GM21447 (cell line): Measurements from ENCODE around the gene TNIK.

Source experiments
- ATAC-seq: cut with Tn5 transposase; IDR thresholded peaks from one replicate; pipeline ENCODE4 v1.9.1; 2021; ENCODE audit not compliant: unreplicated experiment

TNIK gene

DNA sequence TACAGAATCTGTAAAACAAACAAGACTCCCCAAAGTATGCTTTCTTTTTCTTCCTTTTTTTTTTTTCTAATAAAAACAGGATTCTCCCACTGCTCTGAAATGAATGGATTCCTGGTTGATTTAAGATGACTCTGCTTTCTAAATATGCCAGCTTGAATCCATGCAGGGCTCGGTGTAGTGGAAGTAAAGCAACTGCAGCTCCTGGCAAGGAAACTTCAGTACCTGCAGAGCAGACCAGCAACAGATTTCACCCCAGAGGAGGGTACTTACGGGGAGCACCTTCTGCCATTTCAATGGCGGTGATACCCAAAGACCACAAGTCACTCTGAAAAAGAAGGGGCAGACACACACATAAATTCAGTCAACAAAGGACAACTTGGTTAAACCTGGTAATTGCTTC, 283.1 kb downstream of the TNIK start:
- no peak for ATAC-seq

GRCh38 chr3:171176244-171176933, 283.8 kb downstream of the TNIK start:
- no peak for ATAC-seq

DNA sequence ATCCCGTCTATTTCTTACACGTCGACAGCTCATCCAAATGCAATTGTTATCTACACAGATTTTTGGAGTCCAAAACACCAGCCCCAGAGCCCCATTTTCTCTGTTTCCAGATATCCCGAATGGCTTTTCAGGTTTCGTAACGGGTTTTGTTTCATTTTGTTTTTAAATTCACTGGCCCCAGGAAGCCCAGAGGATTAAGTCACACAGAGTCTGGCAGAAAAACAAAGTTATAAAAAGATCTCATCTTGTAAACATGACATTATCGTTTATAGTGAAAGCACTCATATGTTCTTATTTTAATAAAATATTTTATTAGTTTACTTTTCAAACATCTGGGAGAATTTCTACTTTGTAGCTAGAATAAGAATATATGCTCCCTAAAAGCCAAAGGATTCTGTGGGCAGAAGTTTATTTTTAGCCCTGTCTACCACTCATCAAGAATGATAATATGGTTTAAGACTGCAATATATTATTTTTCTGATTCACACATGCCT, 284.4 kb downstream of the TNIK start:
- ATAC-seq = no peak

DNA sequence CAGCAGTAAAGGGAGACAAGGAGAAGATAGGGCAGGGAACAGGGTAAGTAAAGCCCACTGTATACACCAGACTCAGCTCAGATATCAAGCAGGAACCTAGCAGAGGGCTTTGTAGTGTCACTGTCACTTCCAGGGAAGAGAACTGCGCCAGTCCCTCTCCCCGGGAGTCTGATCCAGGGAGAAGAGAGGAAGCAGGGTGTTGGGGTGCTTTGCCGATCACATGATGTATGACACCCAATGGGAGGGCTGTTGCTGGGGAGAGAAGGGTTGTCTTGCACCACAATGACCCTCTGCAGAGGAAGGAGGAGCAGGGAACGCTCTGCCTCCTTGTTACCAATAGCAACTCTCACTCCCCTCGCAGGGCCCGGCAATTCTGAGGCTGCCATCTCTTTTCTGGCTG, 286.5 kb downstream of the TNIK start:
- no peak for ATAC-seq

DNA sequence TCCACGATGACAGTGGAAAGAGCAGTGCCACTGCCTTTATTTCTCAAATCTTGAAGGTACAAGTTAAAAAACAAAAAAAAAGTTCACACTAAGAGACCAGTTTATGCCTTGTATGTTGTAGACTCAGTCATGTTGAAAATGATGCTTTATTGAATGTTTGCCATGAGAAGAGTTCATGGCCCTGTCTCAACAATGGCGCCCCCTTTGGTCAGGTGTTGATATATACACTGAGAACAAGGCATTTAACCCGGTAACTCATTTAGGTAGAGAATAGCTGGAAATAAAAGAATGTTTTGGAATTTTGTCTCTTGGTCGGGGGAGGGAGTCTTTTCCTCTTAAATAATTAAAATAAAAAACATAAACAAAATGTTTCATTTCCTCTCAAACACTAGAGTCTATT, 288.1 kb downstream of the TNIK start:
- ATAC-seq = no peak

GRCh38 chr3:171169866-171170265, 290.3 kb downstream of the TNIK start:
- no peak for ATAC-seq

- no peak for ATAC-seq
Observed at GRCh38 chr3:171169443-171169842, 290.8 kb downstream of the TNIK start.

DNA sequence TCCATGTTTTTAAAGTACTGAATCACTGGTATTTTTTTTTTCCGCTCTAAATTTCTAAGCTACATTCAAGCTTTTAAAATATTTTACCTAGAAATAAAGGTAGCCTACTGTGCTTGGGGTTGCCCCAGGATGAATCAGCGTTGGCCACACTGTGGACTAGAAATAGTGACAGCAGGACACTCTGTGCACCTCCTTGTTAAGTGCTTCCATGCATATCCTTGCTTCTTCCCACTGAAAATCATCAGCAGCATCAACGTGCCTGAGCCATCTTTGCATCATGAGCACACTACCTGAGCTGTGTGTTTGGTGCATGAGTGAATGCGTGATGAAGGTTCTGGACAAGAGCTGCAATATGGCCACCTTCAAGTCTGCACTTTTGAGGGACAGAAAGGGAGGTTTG, 291.7 kb downstream of the TNIK start:
- ATAC-seq = no peak

GRCh38 chr3:171168086-171168485, 292.1 kb downstream of the TNIK start:
- no peak for ATAC-seq

GRCh38 chr3:171165983-171166382, 294.2 kb downstream of the TNIK start:
- ATAC-seq = peak; percentile 32

- peak; percentile 57 for ATAC-seq
Observed at GRCh38 chr3:171165499-171165921, 294.7 kb downstream of the TNIK start.

DNA sequence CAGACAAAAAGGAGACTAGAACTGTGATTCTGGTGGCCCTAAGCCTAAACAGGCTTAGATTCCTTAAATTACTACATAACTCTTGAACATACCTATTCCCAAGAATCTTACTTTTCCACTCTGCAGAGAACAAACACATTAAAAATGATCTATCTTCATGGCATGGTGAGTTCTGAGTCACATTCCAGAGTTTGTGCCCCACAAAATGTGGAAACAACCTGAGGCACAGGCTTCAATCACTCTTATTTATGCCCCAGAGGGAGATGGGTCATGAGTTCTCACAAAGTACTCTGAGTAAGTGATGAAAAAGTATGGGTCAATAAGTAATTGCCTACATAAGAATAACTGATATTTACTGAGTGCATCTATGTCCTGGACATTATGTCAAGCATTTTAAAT, 296.1 kb downstream of the TNIK start:
- no peak for ATAC-seq

DNA sequence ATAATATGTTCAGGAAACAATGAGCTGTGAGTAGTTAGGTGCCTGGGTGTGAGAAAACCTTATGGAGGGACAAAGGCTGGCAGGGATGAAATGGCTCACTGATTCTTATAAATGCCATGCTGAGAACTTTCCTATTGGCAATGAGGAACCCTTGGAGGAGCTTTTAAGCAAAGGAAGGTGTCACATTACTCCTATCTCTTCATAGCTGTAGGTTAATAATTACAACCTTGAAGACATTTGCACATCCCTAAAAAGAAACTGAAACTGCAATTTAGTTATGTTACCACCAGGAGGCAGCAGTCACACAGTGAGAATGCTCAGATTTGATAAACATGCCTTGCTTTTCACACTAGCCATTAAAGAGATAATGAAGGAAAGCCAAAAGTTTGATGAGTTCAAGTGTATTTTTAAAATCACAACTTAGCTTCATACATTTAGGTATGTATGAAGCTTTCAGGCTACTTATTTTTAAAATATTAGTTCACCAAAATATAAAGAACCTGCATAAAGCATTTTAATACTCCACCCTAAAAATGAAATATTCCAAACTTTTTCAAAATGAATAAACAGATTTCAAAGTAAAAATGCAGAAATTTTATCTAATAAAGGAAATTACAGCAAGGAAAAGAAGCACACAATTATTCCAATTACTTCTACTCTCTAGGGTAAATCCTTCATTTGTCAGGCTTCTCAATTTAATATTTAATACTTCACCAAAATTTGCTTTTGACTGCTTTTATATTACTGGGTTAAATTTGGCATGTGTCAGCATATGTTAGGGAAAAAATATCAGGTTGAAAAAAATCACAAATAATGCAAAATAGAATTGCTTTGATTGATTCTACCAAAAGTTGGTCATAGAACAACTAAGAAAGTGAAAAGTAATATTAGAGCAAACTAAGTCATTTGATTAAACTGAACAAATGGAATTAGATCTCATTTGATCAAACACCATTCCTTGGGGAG, 296.8 kb downstream of the TNIK start:
- no peak for ATAC-seq

- ATAC-seq = no peak
Observed at GRCh38 chr3:171160325-171160724, 299.9 kb downstream of the TNIK start.

DNA sequence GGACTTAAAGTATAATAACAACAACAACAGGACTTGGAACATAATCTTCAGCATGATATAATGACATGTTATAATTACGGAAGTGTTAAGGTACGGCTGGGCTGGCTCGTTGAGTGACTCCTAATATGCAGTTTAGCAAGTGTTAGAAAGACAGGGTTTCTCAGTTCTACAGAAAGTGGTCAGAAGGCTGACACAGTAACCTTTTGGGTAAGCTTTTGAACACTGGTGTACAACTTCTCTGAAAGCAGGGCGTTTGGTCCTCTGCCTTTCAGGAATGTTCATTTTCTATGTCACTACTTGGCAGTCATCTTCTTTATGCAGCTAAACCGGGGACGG, 300.4 kb downstream of the TNIK start:
- ATAC-seq = no peak

- ATAC-seq = no peak
Observed at GRCh38 chr3:171159024-171159821, 301.0 kb downstream of the TNIK start.

DNA sequence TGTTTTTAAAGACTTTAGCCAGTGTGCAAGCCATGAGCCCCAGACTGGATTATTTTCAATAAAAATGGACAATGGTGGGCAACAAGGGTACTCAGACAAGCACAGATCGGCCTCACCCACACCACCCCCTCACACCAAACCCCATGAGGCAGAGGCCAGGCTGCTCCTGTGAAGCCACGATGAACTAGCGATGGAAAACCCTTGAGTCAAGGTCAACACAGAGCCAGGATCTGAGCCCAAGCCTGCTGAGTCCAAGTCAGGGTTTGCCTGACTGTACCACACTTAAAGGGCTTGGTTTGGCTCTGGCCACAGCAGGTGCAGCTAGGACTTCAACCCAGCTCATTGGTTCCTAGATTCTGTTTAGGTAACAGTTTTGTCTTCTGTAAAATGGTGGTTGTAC, 302.2 kb downstream of the TNIK start:
- no peak for ATAC-seq

GRCh38 chr3:171157286-171157685, 302.9 kb downstream of the TNIK start:
- ATAC-seq = no peak

DNA sequence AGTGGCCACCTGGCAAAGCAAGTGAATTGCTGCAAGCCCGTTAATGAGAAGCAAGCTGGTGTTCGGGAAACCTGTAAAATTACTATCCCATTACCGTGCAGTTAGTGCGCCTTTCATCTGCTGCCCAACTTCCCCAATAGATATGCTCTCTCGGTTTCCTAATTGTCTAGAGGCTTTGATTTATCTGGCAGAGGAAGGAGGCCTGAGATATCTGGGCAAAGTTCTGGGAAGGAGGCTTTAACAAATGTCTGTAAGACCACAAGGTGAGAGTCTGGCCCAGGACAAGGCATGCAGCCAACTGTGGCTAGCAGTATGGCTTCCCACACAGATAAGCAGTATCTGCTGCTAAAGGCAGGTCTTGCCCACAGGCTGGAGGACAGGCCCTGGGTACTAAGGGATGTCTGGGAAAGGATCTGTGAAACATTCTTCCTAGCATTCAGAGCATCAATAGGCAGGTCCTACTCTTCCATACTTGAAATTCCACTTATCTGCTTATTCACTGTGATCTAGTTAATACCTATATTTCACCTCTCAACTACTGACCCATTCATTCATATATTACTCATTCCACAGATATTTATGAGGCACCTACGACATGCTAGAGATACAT, 303.7 kb downstream of the TNIK start:
- no peak for ATAC-seq

DNA sequence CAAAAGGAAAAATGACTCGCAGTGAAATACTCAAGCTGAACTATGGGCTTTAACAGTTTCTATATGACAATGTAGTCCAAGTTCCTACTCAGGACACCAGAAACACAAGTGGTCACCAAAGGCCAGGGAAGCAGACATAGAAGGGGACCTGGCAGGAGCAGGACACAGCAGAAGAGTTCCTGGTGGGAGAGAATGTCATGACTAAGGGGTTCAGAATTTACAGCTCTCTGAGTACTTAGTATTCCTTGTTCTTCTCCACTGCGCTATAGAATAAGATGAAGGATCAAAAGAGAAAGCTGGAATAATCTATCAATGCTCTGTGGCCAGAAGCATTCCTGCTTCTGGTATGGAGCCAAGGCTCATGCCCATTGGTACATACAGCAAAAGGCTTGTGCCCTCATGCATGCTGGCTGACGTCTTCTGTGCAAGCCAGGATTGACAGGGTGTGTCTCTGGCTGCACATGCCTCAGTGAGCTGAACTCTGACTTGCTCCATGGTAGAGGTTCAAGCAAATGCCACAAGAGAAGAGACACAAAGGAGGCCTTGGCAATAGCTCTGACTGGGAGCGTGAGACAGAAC, 305.0 kb downstream of the TNIK start:
- no peak for ATAC-seq

- ATAC-seq = no peak
Observed at GRCh38 chr3:171150945-171151344, 309.3 kb downstream of the TNIK start.
